22Rv1 (cell line): ENCODE measurements around the gene SEMA4A.

Experiments
- ZFX ChIP-seq: fragments of 450-650 bp; IDR thresholded peaks from 2 replicates; pipeline ENCODE4 v1.6.1; 2017; ENCODE audit warnings: antibody characterized with exemption, borderline replicate concordance
- TF ChIP-seq, protein P1 (sequence below): fragments of 450-650 bp; IDR thresholded peaks from 2 replicates; pipeline ENCODE4 v1.5.1; 2017; ENCODE audit warnings: mild to moderate bottlenecking

DNA sequence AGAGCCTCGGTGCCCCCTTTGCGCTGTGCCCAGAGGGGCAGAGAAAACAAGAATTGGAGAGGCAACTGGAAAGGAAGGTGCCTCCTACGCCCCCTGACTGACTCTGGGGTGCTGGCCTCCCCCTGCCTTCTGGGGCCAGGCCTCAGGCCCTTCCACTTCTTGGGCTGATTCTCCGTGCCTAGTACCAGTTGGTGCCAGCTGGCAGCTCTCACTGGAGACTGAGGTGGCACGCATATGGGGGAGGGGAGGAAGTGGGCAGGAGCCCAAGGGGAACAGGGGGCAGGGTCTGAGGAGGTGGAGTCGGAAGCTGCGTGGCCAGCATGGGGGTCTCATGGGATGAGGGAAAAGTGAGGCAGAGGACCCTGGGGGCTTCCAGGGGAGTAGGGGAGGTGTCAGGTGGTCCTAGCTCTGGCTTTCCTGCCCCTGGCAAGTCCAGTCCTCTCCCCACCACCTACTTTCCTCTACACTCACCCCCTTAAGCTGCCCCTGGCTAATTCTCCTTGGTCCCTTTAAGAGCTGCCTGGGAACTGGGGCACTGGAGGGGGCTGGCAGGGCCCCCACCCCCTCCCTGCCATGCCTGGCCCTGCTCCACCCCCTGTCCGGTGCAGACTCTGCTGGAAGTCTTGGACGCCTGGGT, 6.5 kb upstream of the SEMA4A start:
- TF ChIP-seq, protein P1, sequence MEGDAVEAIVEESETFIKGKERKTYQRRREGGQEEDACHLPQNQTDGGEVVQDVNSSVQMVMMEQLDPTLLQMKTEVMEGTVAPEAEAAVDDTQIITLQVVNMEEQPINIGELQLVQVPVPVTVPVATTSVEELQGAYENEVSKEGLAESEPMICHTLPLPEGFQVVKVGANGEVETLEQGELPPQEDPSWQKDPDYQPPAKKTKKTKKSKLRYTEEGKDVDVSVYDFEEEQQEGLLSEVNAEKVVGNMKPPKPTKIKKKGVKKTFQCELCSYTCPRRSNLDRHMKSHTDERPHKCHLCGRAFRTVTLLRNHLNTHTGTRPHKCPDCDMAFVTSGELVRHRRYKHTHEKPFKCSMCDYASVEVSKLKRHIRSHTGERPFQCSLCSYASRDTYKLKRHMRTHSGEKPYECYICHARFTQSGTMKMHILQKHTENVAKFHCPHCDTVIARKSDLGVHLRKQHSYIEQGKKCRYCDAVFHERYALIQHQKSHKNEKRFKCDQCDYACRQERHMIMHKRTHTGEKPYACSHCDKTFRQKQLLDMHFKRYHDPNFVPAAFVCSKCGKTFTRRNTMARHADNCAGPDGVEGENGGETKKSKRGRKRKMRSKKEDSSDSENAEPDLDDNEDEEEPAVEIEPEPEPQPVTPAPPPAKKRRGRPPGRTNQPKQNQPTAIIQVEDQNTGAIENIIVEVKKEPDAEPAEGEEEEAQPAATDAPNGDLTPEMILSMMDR = no peak
- TF ChIP-seq ZFX = no peak
